HCT116 (cell line): ENCODE results near the gene JAM3. TPM values are rescaled to one million over a fixed set of nuclear protein-coding genes. Genes with fewer than 3 reads are reported as not detected.

Experiments
- ATAC-seq: fragments of 200-7000 bp; cut with Tn5 transposase; 2 replicates; pipeline ENCODE4 v1.9.1; 2020; ENCODE audit warnings: mild to moderate bottlenecking, moderate library complexity
- BruUV-seq: library from RNA; stranded (reverse); fragments of 400-500 nt; replicated peaks from 2 replicates; lab custom pipeline; 2021; lab: Mats Ljungman, UMichigan
- CTCF ChIA-PET: fragments of 300-600 bp; sonication (Branson Sonifier 250); formaldehyde crosslinking; loops from one replicate; lab custom pipeline; 2021; ENCODE audit warnings: antibody characterized with exemption; lab: Charles Lee
- POLR2A ChIA-PET: fragments of 300-600, 350-600 bp; sonication (Branson Sonifier 250); formaldehyde crosslinking; loops from one replicate; lab custom pipeline; 2021; ENCODE audit warnings: antibody characterized with exemption; lab: Charles Lee
- RAD21 ChIA-PET, 2 experiments: fragments of 300-600 bp; sonication (Branson Sonifier 250); formaldehyde crosslinking; loops; one replicate each; lab custom pipeline; 2023; ENCODE audit warnings: low total read pairs in 2 of 2; ENCODE audit not compliant: uncharacterized antibody in 2 of 2, unreplicated experiment in 2 of 2, low non-redundant PET in 1 of 2; lab: Charles Lee
- DNase-seq: peaks from one replicate; pipeline ENCODE4 v3.0.0-alpha.2; 2010; ENCODE audit warnings: low read depth, low spot score
- H2AFZ ChIP-seq: fragments of 200-600 bp; shearing (Covaris generic), sonication (generic); 2 replicates; pipeline ENCODE4 v1.6.1; 2017; ENCODE audit warnings: low read depth, mixed run types, mixed read lengths, antibody characterized with exemption, low read length; ENCODE audit not compliant: poor library complexity, severe bottlenecking
- H3K27ac ChIP-seq: 2 replicates; pipeline ENCODE4 v1.5.1; 2012; ENCODE audit warnings: low read depth, low read length
- H3K27me3 ChIP-seq: fragments of 200-600 bp; sonication (generic); 2 replicates; pipeline ENCODE4 v1.6.1; 2016; ENCODE audit warnings: mixed run types, low read length, mixed read lengths; ENCODE audit not compliant: insufficient read depth
- H3K36me3 ChIP-seq, 2 experiments: fragments of 200-500 bp in 1 of 2; fragments of 200-600 bp in 1 of 2; sonication (Bioruptor generic) in 1 of 2; sonication (generic) in 1 of 2; 2 replicates each; pipeline versions ENCODE4 v1.5.1 to v1.6.1; 2014 to 2016; ENCODE audit warnings: low read length in 2 of 2, inconsistent platforms in 1 of 2, mixed read lengths in 1 of 2, mixed run types in 1 of 2; ENCODE audit not compliant: insufficient read depth in 2 of 2, control insufficient read depth in 1 of 2
- H3K4me1 ChIP-seq, 2 experiments: fragments of 200-600 bp in 1 of 2; sonication (generic) in 1 of 2; 2 replicates each; pipeline versions ENCODE4 v1.5.1 to v1.6.1; 2012 to 2017; ENCODE audit warnings: low read length in 2 of 2, inconsistent platforms in 1 of 2, mild to moderate bottlenecking in 1 of 2, mixed read lengths in 1 of 2, mixed run types in 1 of 2, moderate library complexity in 1 of 2; ENCODE audit not compliant: insufficient read depth in 2 of 2, control insufficient read depth in 1 of 2
- H3K4me2 ChIP-seq: fragments of 200-600 bp; sonication (generic); 2 replicates; pipeline ENCODE4 v1.6.1; 2017; ENCODE audit warnings: mixed run types, low read length, mixed read lengths
- H3K4me3 ChIP-seq, 2 experiments: fragments of 200-600 bp in 1 of 2; sonication (generic) in 1 of 2; replicated peaks in 1 of 2; 2 replicates each; pipeline ENCODE4 v1.5.1; 2011 to 2016; ENCODE audit warnings: low read length in 2 of 2, control low read depth in 1 of 2, low read depth in 1 of 2, mild to moderate bottlenecking in 1 of 2, mixed read lengths in 1 of 2, mixed run types in 1 of 2
- H3K79me2 ChIP-seq: fragments of 200-600 bp; sonication (generic); 2 replicates; pipeline ENCODE4 v1.6.1; 2017; ENCODE audit warnings: mild to moderate bottlenecking, mixed run types, low read length, moderate library complexity, mixed read lengths; ENCODE audit not compliant: insufficient read depth
- H3K9ac ChIP-seq: fragments of 200-600 bp; sonication (generic); 2 replicates; pipeline ENCODE4 v1.6.1; 2016; ENCODE audit warnings: low read length, mixed read lengths
- H3K9me2 ChIP-seq: fragments of 200-600 bp; sonication (generic), shearing (Covaris generic); 2 replicates; pipeline ENCODE4 v1.6.1; 2017; ENCODE audit warnings: mixed run types, mild to moderate bottlenecking, moderate library complexity; ENCODE audit not compliant: insufficient read depth
- H3K9me3 ChIP-seq, 2 experiments: fragments of 200-500 bp in 1 of 2; fragments of 200-600 bp in 1 of 2; sonication (Bioruptor generic) in 1 of 2; sonication (generic) in 1 of 2; 2 replicates each; pipeline ENCODE4 v1.6.1; 2014 to 2017; ENCODE audit warnings: low read length in 2 of 2, mixed read lengths in 2 of 2, inconsistent platforms in 1 of 2, low read depth in 1 of 2, mild to moderate bottlenecking in 1 of 2, mixed run types in 1 of 2, moderate library complexity in 1 of 2; ENCODE audit not compliant: control insufficient read depth in 1 of 2, insufficient read depth in 1 of 2
- H4K20me1 ChIP-seq: fragments of 200-600 bp; sonication (generic), shearing (Covaris generic); 2 replicates; pipeline ENCODE4 v1.6.1; 2017; ENCODE audit warnings: mixed run types, mild to moderate bottlenecking, moderate library complexity; ENCODE audit not compliant: insufficient read depth
- CBX3 ChIP-seq: IDR thresholded peaks from 2 replicates; pipeline ENCODE4 v1.6.1; 2012; ENCODE audit warnings: low read depth
- CEBPB ChIP-seq: IDR thresholded peaks from 2 replicates; pipeline ENCODE4 v1.6.1; 2012; ENCODE audit warnings: low read depth
- EGR1 ChIP-seq: IDR thresholded peaks from 2 replicates; pipeline ENCODE4 v1.6.1; 2012; ENCODE audit warnings: low read depth
- ELF1 ChIP-seq: IDR thresholded peaks from 2 replicates; pipeline ENCODE4 v1.6.1; 2012; ENCODE audit warnings: low read depth, borderline replicate concordance
- EZH2 ChIP-seq: fragments of 200-600 bp; sonication (generic); IDR thresholded peaks from 2 replicates; pipeline ENCODE4 v1.6.1; 2017; ENCODE audit warnings: antibody characterized with exemption, mixed run types
- EZH2phosphoT487 ChIP-seq: fragments of 200-600 bp; IDR thresholded peaks from 2 replicates; pipeline ENCODE4 v1.6.1; 2018; ENCODE audit warnings: antibody characterized with exemption, borderline replicate concordance
- JUND ChIP-seq: IDR thresholded peaks from 2 replicates; pipeline ENCODE4 v1.6.1; 2012
- POLR2A ChIP-seq: IDR thresholded peaks from 2 replicates; pipeline ENCODE4 v1.7.0; 2011; ENCODE audit warnings: borderline replicate concordance; ENCODE audit not compliant: insufficient read depth, insufficient read length; ENCODE audit errors: extremely low read depth
- POLR2AphosphoS5 ChIP-seq: IDR thresholded peaks from 2 replicates; pipeline ENCODE4 v1.6.1; 2011; ENCODE audit warnings: mild to moderate bottlenecking, low read depth, low read length, moderate library complexity
- RAD21 ChIP-seq: IDR thresholded peaks from 2 replicates; pipeline ENCODE4 v1.6.1; 2012; ENCODE audit warnings: low read depth, mild to moderate bottlenecking
- SP1 ChIP-seq: IDR thresholded peaks from 2 replicates; pipeline ENCODE4 v1.6.1; 2012; ENCODE audit warnings: low read depth
- SRF ChIP-seq: IDR thresholded peaks from 2 replicates; pipeline ENCODE4 v1.6.1; 2012; ENCODE audit warnings: low read depth
- TCF7L2 ChIP-seq: IDR thresholded peaks from 2 replicates; pipeline ENCODE4 v1.7.0; 2011; ENCODE audit warnings: borderline replicate concordance, inconsistent platforms; ENCODE audit not compliant: insufficient read depth, insufficient read length; ENCODE audit errors: extremely low read depth
- YY1 ChIP-seq: IDR thresholded peaks from 2 replicates; pipeline ENCODE4 v1.6.1; 2011; ENCODE audit warnings: low read length, low read depth, moderate library complexity, mild to moderate bottlenecking; ENCODE audit not compliant: insufficient replicate concordance; ENCODE audit errors: extremely low read depth
- ZFX ChIP-seq: fragments of 450-650 bp; IDR thresholded peaks from 2 replicates; pipeline ENCODE4 v1.6.1; 2017
- ZNF274 ChIP-seq: fragments of 200-500 bp; sonication (Bioruptor generic); IDR thresholded peaks from 2 replicates; pipeline ENCODE4 v1.6.1; 2014; ENCODE audit warnings: mild to moderate bottlenecking, low read depth, low read length, inconsistent platforms
- intact Hi-C: fragments of 100-400 bp; cut with micrococcal nuclease; formaldehyde crosslinking; loops from 2 replicates; pipeline ENCODE4 v1.10.0; 2022
- total RNA-seq: library from RNA; stranded (reverse); gene quantifications from one replicate; pipeline ENCODE4 v1.2.1, GENCODE V29; 2021; ENCODE audit not compliant: unreplicated experiment
- TF ChIP-seq, protein P1 (sequence below): IDR thresholded peaks from 2 replicates; pipeline ENCODE4 v1.6.1; 2012
- TF ChIP-seq, protein P2 (sequence below): IDR thresholded peaks from 2 replicates; pipeline ENCODE4 v1.6.1; 2012; ENCODE audit warnings: low read depth
- TF ChIP-seq, protein P3 (sequence below): IDR thresholded peaks from 2 replicates; pipeline ENCODE4 v1.6.1; 2011; ENCODE audit warnings: mild to moderate bottlenecking, low read length, moderate library complexity; ENCODE audit not compliant: insufficient replicate concordance; ENCODE audit errors: extremely low read depth

The JAM3 gene
- total RNA-seq, 1 experiment from 2014 or later: 0.25 TPM

DNA sequence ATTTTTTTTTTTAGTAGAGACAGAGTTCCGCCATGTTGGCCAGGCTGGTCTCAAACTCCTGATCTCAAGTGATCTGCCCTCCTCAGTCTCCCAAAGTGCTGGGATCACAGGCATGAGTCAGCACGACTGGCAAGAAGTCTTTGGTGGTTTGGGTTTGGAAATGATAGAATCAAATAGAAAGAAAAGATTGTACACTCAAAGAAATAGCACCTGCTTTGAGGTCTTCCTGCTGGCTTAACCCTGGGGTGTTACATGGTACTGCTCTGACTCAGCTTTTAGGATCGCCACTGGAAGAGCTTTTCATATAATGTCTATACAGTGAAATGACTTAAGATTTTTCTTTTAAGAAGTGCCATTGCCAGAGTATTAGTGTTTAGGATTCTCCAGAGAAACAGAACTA, 50.2 kb downstream of the JAM3 start:
- BruUV-seq: no TSS peak
- CTCF ChIA-PET: no interaction called here
- H3K4me2 ChIP-seq: no peak overlapping the region
- no peaks in the 10 kb centered on the region for H3K36me3 ChIP-seq
- no peaks in the 10 kb centered on the region for H3K9me2 ChIP-seq
- POLR2A ChIA-PET: no interaction called here
- no peak overlapping the region for H3K27ac ChIP-seq
- no peaks in the 10 kb centered on the region for H3K79me2 ChIP-seq
- H3K4me3 ChIP-seq: no peak overlapping the region
- H3K4me1 ChIP-seq: no peaks in the 10 kb centered on the region
- ATAC-seq: no peak
- TF ChIP-seq POLR2A (no peak), TCF7L2 (no peak), RAD21 (no peak), CEBPB (no peak), JUND (no peak), ELF1 (no peak), SRF (no peak), EZH2 (no peak), ZNF274 (no peak), EGR1 (no peak), CBX3 (no peak), SP1 (no peak), POLR2AphosphoS5 (no peak), EZH2phosphoT487 (no peak), ZFX (no peak), YY1 (no peak)
- TF ChIP-seq, protein P1, sequence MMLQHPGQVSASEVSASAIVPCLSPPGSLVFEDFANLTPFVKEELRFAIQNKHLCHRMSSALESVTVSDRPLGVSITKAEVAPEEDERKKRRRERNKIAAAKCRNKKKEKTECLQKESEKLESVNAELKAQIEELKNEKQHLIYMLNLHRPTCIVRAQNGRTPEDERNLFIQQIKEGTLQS: no peak
- TF ChIP-seq, protein P2, sequence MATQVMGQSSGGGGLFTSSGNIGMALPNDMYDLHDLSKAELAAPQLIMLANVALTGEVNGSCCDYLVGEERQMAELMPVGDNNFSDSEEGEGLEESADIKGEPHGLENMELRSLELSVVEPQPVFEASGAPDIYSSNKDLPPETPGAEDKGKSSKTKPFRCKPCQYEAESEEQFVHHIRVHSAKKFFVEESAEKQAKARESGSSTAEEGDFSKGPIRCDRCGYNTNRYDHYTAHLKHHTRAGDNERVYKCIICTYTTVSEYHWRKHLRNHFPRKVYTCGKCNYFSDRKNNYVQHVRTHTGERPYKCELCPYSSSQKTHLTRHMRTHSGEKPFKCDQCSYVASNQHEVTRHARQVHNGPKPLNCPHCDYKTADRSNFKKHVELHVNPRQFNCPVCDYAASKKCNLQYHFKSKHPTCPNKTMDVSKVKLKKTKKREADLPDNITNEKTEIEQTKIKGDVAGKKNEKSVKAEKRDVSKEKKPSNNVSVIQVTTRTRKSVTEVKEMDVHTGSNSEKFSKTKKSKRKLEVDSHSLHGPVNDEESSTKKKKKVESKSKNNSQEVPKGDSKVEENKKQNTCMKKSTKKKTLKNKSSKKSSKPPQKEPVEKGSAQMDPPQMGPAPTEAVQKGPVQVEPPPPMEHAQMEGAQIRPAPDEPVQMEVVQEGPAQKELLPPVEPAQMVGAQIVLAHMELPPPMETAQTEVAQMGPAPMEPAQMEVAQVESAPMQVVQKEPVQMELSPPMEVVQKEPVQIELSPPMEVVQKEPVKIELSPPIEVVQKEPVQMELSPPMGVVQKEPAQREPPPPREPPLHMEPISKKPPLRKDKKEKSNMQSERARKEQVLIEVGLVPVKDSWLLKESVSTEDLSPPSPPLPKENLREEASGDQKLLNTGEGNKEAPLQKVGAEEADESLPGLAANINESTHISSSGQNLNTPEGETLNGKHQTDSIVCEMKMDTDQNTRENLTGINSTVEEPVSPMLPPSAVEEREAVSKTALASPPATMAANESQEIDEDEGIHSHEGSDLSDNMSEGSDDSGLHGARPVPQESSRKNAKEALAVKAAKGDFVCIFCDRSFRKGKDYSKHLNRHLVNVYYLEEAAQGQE: no peak
- TF ChIP-seq, protein P3, sequence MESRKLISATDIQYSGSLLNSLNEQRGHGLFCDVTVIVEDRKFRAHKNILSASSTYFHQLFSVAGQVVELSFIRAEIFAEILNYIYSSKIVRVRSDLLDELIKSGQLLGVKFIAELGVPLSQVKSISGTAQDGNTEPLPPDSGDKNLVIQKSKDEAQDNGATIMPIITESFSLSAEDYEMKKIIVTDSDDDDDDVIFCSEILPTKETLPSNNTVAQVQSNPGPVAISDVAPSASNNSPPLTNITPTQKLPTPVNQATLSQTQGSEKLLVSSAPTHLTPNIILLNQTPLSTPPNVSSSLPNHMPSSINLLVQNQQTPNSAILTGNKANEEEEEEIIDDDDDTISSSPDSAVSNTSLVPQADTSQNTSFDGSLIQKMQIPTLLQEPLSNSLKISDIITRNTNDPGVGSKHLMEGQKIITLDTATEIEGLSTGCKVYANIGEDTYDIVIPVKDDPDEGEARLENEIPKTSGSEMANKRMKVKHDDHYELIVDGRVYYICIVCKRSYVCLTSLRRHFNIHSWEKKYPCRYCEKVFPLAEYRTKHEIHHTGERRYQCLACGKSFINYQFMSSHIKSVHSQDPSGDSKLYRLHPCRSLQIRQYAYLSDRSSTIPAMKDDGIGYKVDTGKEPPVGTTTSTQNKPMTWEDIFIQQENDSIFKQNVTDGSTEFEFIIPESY: no peak
- TF ChIP-seq, all 23 proteins: peak for 0
- Histone ChIP-seq H3K27me3 (peaks cover 62% of the 10 kb centered on the region), H4K20me1 (no peaks in the 10 kb centered on the region), H3K9ac (no peak overlapping the region), H3K9me3 (no peaks in the 10 kb centered on the region), H2AFZ (no peak overlapping the region)
- RAD21 ChIA-PET: no interaction called here
- intact Hi-C loops: no loop called here
- DNase-seq: no peak
